PFSK-1 (cell line): Measurements from ENCODE around the gene MRPS16.

ENCODE experiments used
- FOXP2 ChIP-seq: optimal IDR thresholded peaks from 2 replicates; pipeline ENCODE3; 2011; ENCODE audit warnings: borderline replicate concordance, control low read depth, inconsistent platforms; ENCODE audit not compliant: insufficient read depth; ENCODE audit errors: extremely low read length, extremely low read depth
- POLR2AphosphoS5 ChIP-seq: IDR thresholded peaks from 2 replicates; pipeline ENCODE4 v1.6.1; 2012; ENCODE audit warnings: low read depth, mild to moderate bottlenecking, control low read depth, low read length, moderate library complexity
- SIN3A ChIP-seq: IDR thresholded peaks from 2 replicates; pipeline ENCODE4 v1.6.1; 2012; ENCODE audit warnings: mild to moderate bottlenecking, low read length, moderate library complexity, borderline replicate concordance; ENCODE audit not compliant: insufficient read depth
- TAF1 ChIP-seq: IDR thresholded peaks from 2 replicates; pipeline ENCODE4 v1.6.1; 2012; ENCODE audit warnings: low read length, control low read depth, borderline replicate concordance; ENCODE audit not compliant: insufficient read depth
- TF ChIP-seq, protein P1 (sequence below), 2 experiments: IDR thresholded peaks; 2 replicates each; pipeline versions ENCODE4 v1.6.1 to v1.8.0; 2011 to 2012; ENCODE audit warnings: low read depth in 2 of 2, low read length in 2 of 2, control low read depth in 1 of 2, inconsistent platforms in 1 of 2, mild to moderate bottlenecking in 1 of 2, moderate library complexity in 1 of 2; ENCODE audit not compliant: insufficient read depth in 1 of 2

MRPS16 gene

DNA sequence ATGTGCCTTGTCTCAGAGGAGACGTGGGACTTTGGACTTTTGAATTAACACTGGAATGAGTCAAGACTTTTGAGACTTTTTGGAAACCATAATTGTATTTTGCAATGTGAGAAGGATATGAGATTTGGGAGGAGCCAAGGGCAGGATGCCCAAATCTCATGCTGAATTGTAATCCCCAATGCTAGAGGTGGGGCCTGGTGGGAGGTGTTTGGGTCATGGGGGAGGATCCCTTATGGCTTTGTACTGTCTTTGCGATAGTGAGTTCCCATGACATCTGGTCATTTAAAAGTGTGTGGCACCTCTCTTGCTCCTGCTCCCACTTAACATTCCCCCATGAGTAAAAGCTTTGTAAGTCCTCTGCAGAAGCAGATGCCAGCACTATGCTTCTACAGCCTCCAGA lies 44.6 kb downstream of the MRPS16 start:
- TF ChIP-seq POLR2AphosphoS5 (no peak), TAF1 (no peak), SIN3A (no peak), FOXP2 (no peak)
- TF ChIP-seq, protein P1, sequence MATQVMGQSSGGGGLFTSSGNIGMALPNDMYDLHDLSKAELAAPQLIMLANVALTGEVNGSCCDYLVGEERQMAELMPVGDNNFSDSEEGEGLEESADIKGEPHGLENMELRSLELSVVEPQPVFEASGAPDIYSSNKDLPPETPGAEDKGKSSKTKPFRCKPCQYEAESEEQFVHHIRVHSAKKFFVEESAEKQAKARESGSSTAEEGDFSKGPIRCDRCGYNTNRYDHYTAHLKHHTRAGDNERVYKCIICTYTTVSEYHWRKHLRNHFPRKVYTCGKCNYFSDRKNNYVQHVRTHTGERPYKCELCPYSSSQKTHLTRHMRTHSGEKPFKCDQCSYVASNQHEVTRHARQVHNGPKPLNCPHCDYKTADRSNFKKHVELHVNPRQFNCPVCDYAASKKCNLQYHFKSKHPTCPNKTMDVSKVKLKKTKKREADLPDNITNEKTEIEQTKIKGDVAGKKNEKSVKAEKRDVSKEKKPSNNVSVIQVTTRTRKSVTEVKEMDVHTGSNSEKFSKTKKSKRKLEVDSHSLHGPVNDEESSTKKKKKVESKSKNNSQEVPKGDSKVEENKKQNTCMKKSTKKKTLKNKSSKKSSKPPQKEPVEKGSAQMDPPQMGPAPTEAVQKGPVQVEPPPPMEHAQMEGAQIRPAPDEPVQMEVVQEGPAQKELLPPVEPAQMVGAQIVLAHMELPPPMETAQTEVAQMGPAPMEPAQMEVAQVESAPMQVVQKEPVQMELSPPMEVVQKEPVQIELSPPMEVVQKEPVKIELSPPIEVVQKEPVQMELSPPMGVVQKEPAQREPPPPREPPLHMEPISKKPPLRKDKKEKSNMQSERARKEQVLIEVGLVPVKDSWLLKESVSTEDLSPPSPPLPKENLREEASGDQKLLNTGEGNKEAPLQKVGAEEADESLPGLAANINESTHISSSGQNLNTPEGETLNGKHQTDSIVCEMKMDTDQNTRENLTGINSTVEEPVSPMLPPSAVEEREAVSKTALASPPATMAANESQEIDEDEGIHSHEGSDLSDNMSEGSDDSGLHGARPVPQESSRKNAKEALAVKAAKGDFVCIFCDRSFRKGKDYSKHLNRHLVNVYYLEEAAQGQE (IDR thresholded peaks at IDR 0.05; ENCODE audit: insufficient read depth in 1 of 2, low read depth in 2 of 2, low read length in 2 of 2): no peak

DNA sequence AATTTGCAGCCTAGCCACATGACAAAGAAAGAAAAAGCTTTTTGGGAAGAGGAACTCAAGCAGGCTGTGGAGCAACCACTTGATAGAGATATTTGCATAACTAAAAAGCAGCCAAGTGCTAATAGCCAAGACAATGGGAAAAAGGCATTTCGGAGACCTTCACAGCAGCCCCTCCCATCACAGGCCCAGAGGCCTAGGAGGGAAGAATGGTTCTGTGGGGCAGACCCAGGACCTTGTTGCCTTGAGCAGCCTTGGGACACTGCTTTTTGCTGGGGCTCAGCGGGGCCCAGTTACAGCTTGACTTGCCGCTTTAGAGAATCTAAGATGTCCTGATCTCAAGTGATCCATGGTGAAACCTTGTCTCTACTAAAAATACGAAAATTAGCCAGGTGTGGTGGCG lies 46.1 kb downstream of the MRPS16 start:
- TF ChIP-seq POLR2AphosphoS5 (no peak), TAF1 (no peak), FOXP2 (no peak), SIN3A (no peak)
- TF ChIP-seq, protein P1 (IDR thresholded peaks at IDR 0.05; ENCODE audit: insufficient read depth in 1 of 2, low read depth in 2 of 2, low read length in 2 of 2): no peak

DNA sequence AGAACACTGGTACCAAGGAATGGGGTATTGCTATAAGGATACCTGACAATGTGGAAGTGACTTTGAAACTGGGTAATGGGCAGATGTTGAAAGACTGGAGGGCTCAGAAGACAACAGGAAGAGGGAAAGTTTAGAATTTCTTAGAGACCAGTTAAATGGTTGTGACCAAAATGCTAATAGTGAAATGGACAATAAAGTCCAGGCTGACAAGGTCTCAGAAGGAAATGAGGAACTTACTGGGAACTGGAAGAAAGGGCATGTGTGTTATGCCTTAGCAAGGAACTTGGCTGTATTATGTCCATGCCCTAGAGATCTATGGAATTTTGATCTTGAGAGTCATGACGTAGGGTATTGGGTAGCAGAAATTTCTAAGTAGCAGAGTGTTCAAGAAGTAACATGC lies 46.6 kb downstream of the MRPS16 start:
- TF ChIP-seq, protein P1 (IDR thresholded peaks at IDR 0.05; ENCODE audit: insufficient read depth in 1 of 2, low read depth in 2 of 2, low read length in 2 of 2): no peak

DNA sequence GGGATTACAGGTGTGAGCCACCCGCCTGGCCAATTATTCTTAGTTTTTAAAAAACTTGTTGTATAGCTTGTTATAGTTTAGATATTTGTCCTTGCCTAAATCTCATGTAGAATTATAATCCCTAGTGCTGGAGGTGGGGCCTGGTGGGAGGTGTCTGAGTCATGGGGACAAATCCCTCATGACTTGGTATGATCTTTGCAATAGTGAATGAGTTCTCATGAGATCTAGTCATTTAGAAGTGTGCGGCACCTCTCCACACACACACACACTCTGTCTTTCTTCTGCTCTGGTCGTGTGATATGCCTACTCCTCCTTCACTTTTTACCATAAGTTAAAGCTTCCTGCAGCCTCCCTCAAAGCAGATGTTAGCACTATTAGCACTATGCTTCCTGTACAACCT lies 47.4 kb downstream of the MRPS16 start:
- TF ChIP-seq, protein P1 (IDR thresholded peaks at IDR 0.05; ENCODE audit: insufficient read depth in 1 of 2, low read depth in 2 of 2, low read length in 2 of 2): no peak
- no peak for TF ChIP-seq TAF1
- TF ChIP-seq POLR2AphosphoS5: no peak
- TF ChIP-seq SIN3A: no peak
- no peak for TF ChIP-seq FOXP2
